ENCODE measurements around the gene LIMD2. TPM values are rescaled to one million over a fixed set of nuclear protein-coding genes. Genes with fewer than 3 reads are reported as not detected.

The LIMD2 gene
- total and polyA plus RNA-seq, 4 donors, result 15.6 to 23.1 (median 21.9) TPM

- Histone ChIP-seq H3K4me1 (ENCODE audit: control insufficient read depth in 1 of 2, insufficient read depth in 2 of 2, low read length in 2 of 2) (no peaks in the 10 kb centered on the region), H3K9me3 (ENCODE audit: control insufficient read depth, low read length) (no peaks in the 10 kb centered on the region), H3K27ac (ENCODE audit: low read depth in 1 of 2, low read length in 2 of 2) (no peak overlapping the region), H3K27me3 (ENCODE audit: control insufficient read depth in 1 of 2, insufficient read depth in 2 of 2, low read length in 1 of 2) (no peaks in the 10 kb centered on the region), H3K4me3 (ENCODE audit: low read length in 2 of 2) (no peak overlapping the region), H3K36me3 (ENCODE audit: control insufficient read depth in 1 of 2, insufficient read depth in 2 of 2, low read length in 1 of 2) (peaks cover 0 to 2% of the 10 kb centered on the region in 2 donors)
- no peak for ATAC-seq (ENCODE audit: low FRiP score)
- 79 to 81% methylated on average over 22 of the region's 22 CpGs for whole genome bisulfite sequencing, 2 donors
- DNase-seq, result peak in 1 of 2 donors; percentile 79
- intact Hi-C loops (cut with DNase I), result loop anchor here in 1 of 2 donors (5.0 kb wide), 1 partner anchor 75 kb away; the partner anchor contains the start of gene MAP3K3
Observed at GRCh38 chr17:63697341-63698286, 2.3 kb downstream of the LIMD2 start.

GRCh38 chr17:63696381-63696961 lies 3.5 kb downstream of the LIMD2 start:
- Histone ChIP-seq H3K36me3 (ENCODE audit: control insufficient read depth in 1 of 2, insufficient read depth in 2 of 2, low read length in 1 of 2) (peaks cover 0 to 3% of the 10 kb centered on the region in 2 donors), H3K9me3 (ENCODE audit: control insufficient read depth, low read length) (no peaks in the 10 kb centered on the region), H3K4me1 (ENCODE audit: control insufficient read depth in 1 of 2, insufficient read depth in 2 of 2, low read length in 2 of 2) (no peaks in the 10 kb centered on the region), H3K27me3 (ENCODE audit: control insufficient read depth in 1 of 2, insufficient read depth in 2 of 2, low read length in 1 of 2) (no peaks in the 10 kb centered on the region), H3K27ac (ENCODE audit: low read depth in 1 of 2, low read length in 2 of 2) (no peak overlapping the region), H3K4me3 (ENCODE audit: low read length in 2 of 2) (no peak overlapping the region)
- 70 to 73% methylated on average over 9 of the region's 9 CpGs for WGBS, 2 donors
- DNase-seq (no peak), ATAC-seq (ENCODE audit: low FRiP score) (no peak)
- intact Hi-C loops (cut with DNase I), result loop anchor here in 1 of 2 donors (5.0 kb wide), 1 partner anchor 74 kb away; the partner anchor contains the start of gene MAP3K3

GRCh38 chr17:63695889-63696288 lies 4.0 kb downstream of the LIMD2 start:
- no peak for ATAC-seq (ENCODE audit: low FRiP score)
- Histone ChIP-seq H3K36me3 (ENCODE audit: control insufficient read depth in 1 of 2, insufficient read depth in 2 of 2, low read length in 1 of 2) (peaks cover 0 to 3% of the 10 kb centered on the region in 2 donors), H3K9me3 (ENCODE audit: control insufficient read depth, low read length) (no peaks in the 10 kb centered on the region), H3K27me3 (ENCODE audit: control insufficient read depth in 1 of 2, insufficient read depth in 2 of 2, low read length in 1 of 2) (no peaks in the 10 kb centered on the region), H3K4me3 (ENCODE audit: low read length in 2 of 2) (no peak overlapping the region), H3K27ac (ENCODE audit: low read depth in 1 of 2, low read length in 2 of 2) (no peak overlapping the region), H3K4me1 (ENCODE audit: control insufficient read depth in 1 of 2, insufficient read depth in 2 of 2, low read length in 2 of 2) (no peaks in the 10 kb centered on the region)
- 83 to 86% methylated on average over 6 of the region's 6 CpGs for WGBS, 2 donors
- intact Hi-C loops (cut with DNase I), result loop anchor here in 1 of 2 donors (5.0 kb wide), 1 partner anchor 74 kb away; the partner anchor contains the start of gene MAP3K3
- no peak for DNase-seq

- Histone ChIP-seq H3K27me3 (ENCODE audit: control insufficient read depth in 1 of 2, insufficient read depth in 2 of 2, low read length in 1 of 2) (no peaks in the 10 kb centered on the region), H3K4me1 (ENCODE audit: control insufficient read depth in 1 of 2, insufficient read depth in 2 of 2, low read length in 2 of 2) (no peaks in the 10 kb centered on the region), H3K9me3 (ENCODE audit: control insufficient read depth, low read length) (no peaks in the 10 kb centered on the region), H3K27ac (ENCODE audit: low read depth in 1 of 2, low read length in 2 of 2) (no peak overlapping the region), H3K4me3 (ENCODE audit: low read length in 2 of 2) (no peak overlapping the region), H3K36me3 (ENCODE audit: control insufficient read depth in 1 of 2, insufficient read depth in 2 of 2, low read length in 1 of 2) (peaks cover 0 to 7% of the 10 kb centered on the region in 2 donors)
- ATAC-seq (ENCODE audit: low FRiP score) (no peak), DNase-seq (no peak)
- WGBS, 2 donors, result 70% methylated on average over 15 of the region's 15 CpGs
- intact Hi-C loops (cut with DNase I), result loop anchor here in 1 of 2 donors (5.0 kb wide), 1 partner anchor 73 kb away; the partner anchor contains the start of gene MAP3K3
Observed at GRCh38 chr17:63694950-63695773, 4.8 kb downstream of the LIMD2 start.

- 84 to 87% methylated on average over 12 of the region's 12 CpGs for WGBS, 2 donors
- ATAC-seq (ENCODE audit: low FRiP score), result no peak
- no peak for DNase-seq
- Histone ChIP-seq H3K27me3 (ENCODE audit: control insufficient read depth in 1 of 2, insufficient read depth in 2 of 2, low read length in 1 of 2) (no peaks in the 10 kb centered on the region), H3K27ac (ENCODE audit: low read depth in 1 of 2, low read length in 2 of 2) (no peak overlapping the region), H3K4me1 (ENCODE audit: control insufficient read depth in 1 of 2, insufficient read depth in 2 of 2, low read length in 2 of 2) (no peaks in the 10 kb centered on the region), H3K9me3 (ENCODE audit: control insufficient read depth, low read length) (no peaks in the 10 kb centered on the region), H3K36me3 (ENCODE audit: control insufficient read depth in 1 of 2, insufficient read depth in 2 of 2, low read length in 1 of 2) (peaks cover 0 to 8% of the 10 kb centered on the region in 2 donors), H3K4me3 (ENCODE audit: low read length in 2 of 2) (no peak overlapping the region)
- intact Hi-C loops (cut with DNase I), result no loop called here
Observed at GRCh38 chr17:63694229-63694949, 5.5 kb downstream of the LIMD2 start.

- WGBS, 2 donors, result 88 to 90% methylated on average over 18 of the region's 18 CpGs
- H3K36me3 ChIP-seq (ENCODE audit: control insufficient read depth in 1 of 2, insufficient read depth in 2 of 2, low read length in 1 of 2), result peaks cover 0 to 10% of the 10 kb centered on the region in 2 donors
- intact Hi-C loops (cut with DNase I), result no loop called here
Observed at GRCh38 chr17:63693411-63694113, 6.4 kb downstream of the LIMD2 start.

GRCh38 chr17:63692195-63692816 lies 7.6 kb downstream of the LIMD2 start:
- peaks cover 0 to 11% of the 10 kb centered on the region in 2 donors for H3K36me3 ChIP-seq (ENCODE audit: control insufficient read depth in 1 of 2, insufficient read depth in 2 of 2, low read length in 1 of 2)
- no peak overlapping the region for H3K4me3 ChIP-seq (ENCODE audit: low read length in 2 of 2)
- H3K27ac ChIP-seq (ENCODE audit: low read depth in 1 of 2, low read length in 2 of 2), result no peak overlapping the region
- WGBS, 2 donors, result 92 to 93% methylated on average over 11 of the region's 11 CpGs
- H3K9me3 ChIP-seq (ENCODE audit: control insufficient read depth, low read length), result no peaks in the 10 kb centered on the region
- H3K27me3 ChIP-seq (ENCODE audit: control insufficient read depth in 1 of 2, insufficient read depth in 2 of 2, low read length in 1 of 2), result no peaks in the 10 kb centered on the region
- no peaks in the 10 kb centered on the region for H3K4me1 ChIP-seq (ENCODE audit: control insufficient read depth in 1 of 2, insufficient read depth in 2 of 2, low read length in 2 of 2)
- ATAC-seq (ENCODE audit: low FRiP score) (no peak), DNase-seq (no peak)
- intact Hi-C loops (cut with DNase I), result no loop called here

More at GRCh38 chr17:63693411-63694113, 6.4 kb downstream of the LIMD2 start:
- no peak for DNase-seq
- no peaks in the 10 kb centered on the region for H3K9me3 ChIP-seq (ENCODE audit: control insufficient read depth, low read length)
- H3K27ac ChIP-seq (ENCODE audit: low read depth in 1 of 2, low read length in 2 of 2), result no peak overlapping the region
- no peak overlapping the region for H3K4me3 ChIP-seq (ENCODE audit: low read length in 2 of 2)
- no peak for ATAC-seq (ENCODE audit: low FRiP score)
- no peaks in the 10 kb centered on the region for H3K4me1 ChIP-seq (ENCODE audit: control insufficient read depth in 1 of 2, insufficient read depth in 2 of 2, low read length in 2 of 2)
- no peaks in the 10 kb centered on the region for H3K27me3 ChIP-seq (ENCODE audit: control insufficient read depth in 1 of 2, insufficient read depth in 2 of 2, low read length in 1 of 2)

Data from aorta (tissue), 5 donors.